Measurements from ENCODE around the gene PAF1.

DNA sequence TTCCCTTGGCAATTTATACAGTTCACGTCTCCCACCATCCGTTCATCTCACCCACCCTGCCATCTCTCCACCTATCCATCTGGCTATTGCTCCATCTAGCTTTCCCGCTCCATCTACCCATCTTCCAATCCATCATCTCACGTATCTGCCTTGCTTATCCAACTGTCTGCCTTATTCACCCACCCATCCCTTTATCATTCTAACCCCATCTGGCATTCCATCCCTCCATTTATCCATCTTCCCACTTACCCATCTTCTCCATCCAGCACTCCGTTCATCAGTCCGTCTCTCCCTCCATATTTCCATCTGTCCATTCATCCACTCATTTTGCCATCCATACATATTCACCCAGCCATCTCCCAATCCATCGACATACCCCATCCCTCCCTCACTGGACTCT, 34.8 kb upstream of the PAF1 start:
- TF ChIP-seq, protein P1, sequence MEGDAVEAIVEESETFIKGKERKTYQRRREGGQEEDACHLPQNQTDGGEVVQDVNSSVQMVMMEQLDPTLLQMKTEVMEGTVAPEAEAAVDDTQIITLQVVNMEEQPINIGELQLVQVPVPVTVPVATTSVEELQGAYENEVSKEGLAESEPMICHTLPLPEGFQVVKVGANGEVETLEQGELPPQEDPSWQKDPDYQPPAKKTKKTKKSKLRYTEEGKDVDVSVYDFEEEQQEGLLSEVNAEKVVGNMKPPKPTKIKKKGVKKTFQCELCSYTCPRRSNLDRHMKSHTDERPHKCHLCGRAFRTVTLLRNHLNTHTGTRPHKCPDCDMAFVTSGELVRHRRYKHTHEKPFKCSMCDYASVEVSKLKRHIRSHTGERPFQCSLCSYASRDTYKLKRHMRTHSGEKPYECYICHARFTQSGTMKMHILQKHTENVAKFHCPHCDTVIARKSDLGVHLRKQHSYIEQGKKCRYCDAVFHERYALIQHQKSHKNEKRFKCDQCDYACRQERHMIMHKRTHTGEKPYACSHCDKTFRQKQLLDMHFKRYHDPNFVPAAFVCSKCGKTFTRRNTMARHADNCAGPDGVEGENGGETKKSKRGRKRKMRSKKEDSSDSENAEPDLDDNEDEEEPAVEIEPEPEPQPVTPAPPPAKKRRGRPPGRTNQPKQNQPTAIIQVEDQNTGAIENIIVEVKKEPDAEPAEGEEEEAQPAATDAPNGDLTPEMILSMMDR (IDR thresholded peaks at IDR 0.05), result no peak
- TF ChIP-seq POLR2A (IDR thresholded peaks at IDR 0.05), result no peak

All from Peyer's patch (tissue), 4 donors.